Activated CD4-positive, alpha-beta T cell treated with anti-CD3 and anti-CD28 coated beads, Interleukin-2, amount 50 U/mL, for 48 hours (primary cell): ENCODE data around the gene STKLD1.
A peak's percentile ranks its signal among the peaks of the same experiment; 100 is the strongest.

Experiments used
- DNase-seq, 2 experiments: peaks; one replicate each; pipeline ENCODE4 v3.0.0-alpha.2; 2020

The STKLD1 gene

GRCh38 chr9:133420392-133420827 is 44.2 kb downstream of the STKLD1 start:
- no peak for DNase-seq

- DNase-seq = peak; percentile 56 to 68
Observed at GRCh38 chr9:133421615-133422542, 45.7 kb downstream of the STKLD1 start, which contains the start of gene ADAMTS13. ADAMTS13 (plus strand) TSS chr9:133422367; CDS start chr9:133422444, 77 bp downstream.

- DNase-seq = no peak
Observed at GRCh38 chr9:133423216-133423615, 47.0 kb downstream of the STKLD1 start.

- DNase-seq = no peak
Observed at GRCh38 chr9:133424187-133424586, 48.0 kb downstream of the STKLD1 start.

GRCh38 chr9:133425049-133425632 is 49.0 kb downstream of the STKLD1 start:
- DNase-seq = no peak

GRCh38 chr9:133426011-133426410 is 49.8 kb downstream of the STKLD1 start:
- DNase-seq = no peak

- DNase-seq = no peak
Observed at GRCh38 chr9:133427658-133428348, 51.6 kb downstream of the STKLD1 start.

GRCh38 chr9:133428617-133429101 is 52.5 kb downstream of the STKLD1 start:
- no peak for DNase-seq

GRCh38 chr9:133429214-133429613 is 53.0 kb downstream of the STKLD1 start:
- DNase-seq = no peak

- peak; percentile 24 to 28 for DNase-seq
Observed at GRCh38 chr9:133429641-133430161, 53.5 kb downstream of the STKLD1 start.

GRCh38 chr9:133430244-133430643 is 54.1 kb downstream of the STKLD1 start:
- no peak for DNase-seq

GRCh38 chr9:133433351-133433843 is 57.2 kb downstream of the STKLD1 start:
- DNase-seq = no peak

- DNase-seq = no peak
Observed at GRCh38 chr9:133436681-133437080, 60.5 kb downstream of the STKLD1 start.

GRCh38 chr9:133437753-133438531 is 61.8 kb downstream of the STKLD1 start:
- peak in 1 of 2 experiments; percentile 27 for DNase-seq

- no peak for DNase-seq
Observed at GRCh38 chr9:133439337-133439736, 63.2 kb downstream of the STKLD1 start.

GRCh38 chr9:133440874-133441273 is 64.7 kb downstream of the STKLD1 start:
- DNase-seq = no peak

GRCh38 chr9:133441571-133441970 is 65.4 kb downstream of the STKLD1 start:
- no peak for DNase-seq

- no peak for DNase-seq
Observed at GRCh38 chr9:133443248-133443647, 67.1 kb downstream of the STKLD1 start.

GRCh38 chr9:133443982-133444381 is 67.8 kb downstream of the STKLD1 start:
- DNase-seq = no peak

- no peak for DNase-seq
Observed at GRCh38 chr9:133445293-133445969, 69.3 kb downstream of the STKLD1 start.

GRCh38 chr9:133448487-133448972 is 72.4 kb downstream of the STKLD1 start:
- no peak for DNase-seq
